HFF-Myc (cell line): ENCODE results near the gene ELMO1.

ENCODE experiments used
- DNase-seq: peaks from one replicate; pipeline ENCODE4 v3.0.0-alpha.2; 2011; ENCODE audit warnings: low read depth; ENCODE audit errors: extremely low read depth
- H3K4me3 ChIP-seq: replicated peaks from 2 replicates; pipeline ENCODE4 v1.5.1; 2011; ENCODE audit warnings: low read depth, mild to moderate bottlenecking, control low read depth, low read length
- TF ChIP-seq, protein P1 (sequence below): IDR thresholded peaks from 2 replicates; pipeline ENCODE4 v1.5.1; 2012; ENCODE audit warnings: mild to moderate bottlenecking, low read depth, low read length, control low read depth; ENCODE audit errors: missing control alignments

ELMO1 gene

DNA sequence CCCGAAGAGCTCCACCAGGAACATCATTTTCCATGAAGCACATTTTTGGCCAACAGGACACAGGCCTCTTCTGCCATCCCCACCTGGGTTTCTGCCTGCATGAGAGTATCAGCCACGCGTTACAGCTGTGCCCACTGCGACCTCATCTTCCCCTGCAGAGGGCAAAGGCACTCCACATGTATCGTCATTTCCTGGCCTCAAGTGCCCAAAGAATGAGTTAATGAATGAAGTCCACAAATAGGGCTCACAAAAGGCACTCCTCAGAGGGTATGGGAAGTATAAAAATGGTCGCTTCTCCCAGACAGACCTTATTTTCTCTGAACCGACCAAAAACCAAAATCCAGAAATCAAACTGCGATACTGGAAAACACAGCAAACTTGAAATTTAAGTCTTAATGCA, 18.5 kb downstream of the ELMO1 start:
- TF ChIP-seq, protein P1, sequence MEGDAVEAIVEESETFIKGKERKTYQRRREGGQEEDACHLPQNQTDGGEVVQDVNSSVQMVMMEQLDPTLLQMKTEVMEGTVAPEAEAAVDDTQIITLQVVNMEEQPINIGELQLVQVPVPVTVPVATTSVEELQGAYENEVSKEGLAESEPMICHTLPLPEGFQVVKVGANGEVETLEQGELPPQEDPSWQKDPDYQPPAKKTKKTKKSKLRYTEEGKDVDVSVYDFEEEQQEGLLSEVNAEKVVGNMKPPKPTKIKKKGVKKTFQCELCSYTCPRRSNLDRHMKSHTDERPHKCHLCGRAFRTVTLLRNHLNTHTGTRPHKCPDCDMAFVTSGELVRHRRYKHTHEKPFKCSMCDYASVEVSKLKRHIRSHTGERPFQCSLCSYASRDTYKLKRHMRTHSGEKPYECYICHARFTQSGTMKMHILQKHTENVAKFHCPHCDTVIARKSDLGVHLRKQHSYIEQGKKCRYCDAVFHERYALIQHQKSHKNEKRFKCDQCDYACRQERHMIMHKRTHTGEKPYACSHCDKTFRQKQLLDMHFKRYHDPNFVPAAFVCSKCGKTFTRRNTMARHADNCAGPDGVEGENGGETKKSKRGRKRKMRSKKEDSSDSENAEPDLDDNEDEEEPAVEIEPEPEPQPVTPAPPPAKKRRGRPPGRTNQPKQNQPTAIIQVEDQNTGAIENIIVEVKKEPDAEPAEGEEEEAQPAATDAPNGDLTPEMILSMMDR: no peak
- no peak overlapping the region for H3K4me3 ChIP-seq
- DNase-seq: no peak

DNA sequence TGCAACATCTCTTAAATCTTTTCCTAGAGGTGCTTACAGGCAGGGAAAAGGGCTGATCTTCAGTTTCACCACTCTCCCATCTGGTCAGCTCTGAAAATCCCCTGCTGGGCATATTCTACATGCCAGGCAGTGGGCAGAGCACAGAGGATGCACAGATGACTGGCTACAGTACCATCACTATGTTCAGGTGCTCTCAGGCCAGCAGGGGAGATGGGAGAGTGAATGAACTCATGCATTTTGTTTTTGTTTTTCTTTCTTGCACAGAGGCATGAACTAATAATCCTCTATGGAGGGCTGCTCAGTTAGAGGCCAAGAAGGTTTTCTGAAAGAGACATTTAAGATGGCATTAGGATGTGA, 19.3 kb downstream of the ELMO1 start:
- TF ChIP-seq, protein P1: no peak
- DNase-seq: no peak

DNA sequence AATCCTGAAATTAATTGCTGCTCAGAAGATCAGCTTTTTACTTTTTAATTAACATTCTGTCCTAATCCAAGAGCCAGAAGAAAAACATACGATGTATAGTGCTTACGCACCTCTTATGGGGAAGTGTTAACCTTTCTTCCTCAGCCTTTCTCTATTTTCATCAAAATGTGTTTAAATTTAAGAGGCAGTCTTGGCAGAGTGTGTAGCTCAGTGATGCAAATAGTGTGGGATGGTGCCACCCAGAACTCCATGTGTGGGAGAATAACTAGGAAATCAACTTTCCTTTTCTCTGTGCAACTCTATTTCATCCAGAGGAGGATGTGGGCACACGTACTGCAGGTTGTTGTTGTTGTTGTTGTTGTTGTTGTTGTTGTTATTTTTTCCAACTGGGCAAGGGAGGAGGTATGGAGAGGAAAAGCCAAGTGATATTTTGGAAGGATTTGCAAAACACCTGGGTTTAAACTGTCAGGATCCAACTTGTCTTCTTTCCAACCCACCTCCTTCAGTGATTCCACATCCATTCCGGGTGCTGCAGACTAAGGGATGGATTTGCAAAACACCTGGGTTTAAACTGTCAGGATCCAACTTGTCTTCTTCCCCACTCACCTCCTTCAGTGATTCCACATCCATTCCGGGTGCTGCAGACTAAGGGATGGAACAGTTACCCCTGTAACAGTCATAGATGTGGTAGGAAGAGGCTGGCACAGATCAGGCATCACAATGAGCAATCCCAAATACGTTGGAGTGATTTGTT, 19.8 kb downstream of the ELMO1 start:
- DNase-seq: no peak
- no peak overlapping the region for H3K4me3 ChIP-seq
- TF ChIP-seq, protein P1: no peak

More for the DNA sequence above, 19.3 kb downstream of the ELMO1 start:
- no peak overlapping the region for H3K4me3 ChIP-seq

DNA sequence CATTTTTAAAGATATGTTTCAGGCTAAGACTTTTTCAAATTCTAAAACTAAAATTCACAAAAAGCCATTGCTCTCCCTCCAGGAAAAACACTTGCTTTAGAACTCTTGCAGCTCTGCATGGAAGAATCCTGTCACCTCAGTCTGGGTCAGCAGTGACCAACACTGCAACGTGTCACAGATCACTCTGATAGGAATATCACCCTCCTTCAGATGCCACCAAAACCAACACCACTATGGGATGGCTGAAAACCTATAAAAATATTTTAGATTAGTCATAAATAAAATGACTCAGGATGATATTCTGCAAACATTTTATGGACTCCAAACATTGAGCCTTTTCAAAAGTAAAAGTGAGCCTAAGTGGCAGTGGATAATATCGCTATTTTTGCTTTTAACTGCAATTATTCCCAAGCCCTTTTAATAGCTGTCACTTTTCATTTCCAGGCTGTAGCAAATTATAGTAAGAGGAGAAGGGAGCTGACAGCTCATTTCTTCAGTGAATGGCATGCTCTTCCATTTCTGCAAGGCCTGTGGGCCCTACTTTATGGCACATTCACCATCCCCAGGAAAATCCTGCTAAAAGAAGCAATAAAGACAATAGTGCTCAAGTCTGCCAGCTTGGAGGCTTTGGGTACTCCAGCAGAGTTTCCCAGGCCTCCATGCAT, 21.3 kb downstream of the ELMO1 start:
- TF ChIP-seq, protein P1: no peak
- DNase-seq: no peak
- no peak overlapping the region for H3K4me3 ChIP-seq

DNA sequence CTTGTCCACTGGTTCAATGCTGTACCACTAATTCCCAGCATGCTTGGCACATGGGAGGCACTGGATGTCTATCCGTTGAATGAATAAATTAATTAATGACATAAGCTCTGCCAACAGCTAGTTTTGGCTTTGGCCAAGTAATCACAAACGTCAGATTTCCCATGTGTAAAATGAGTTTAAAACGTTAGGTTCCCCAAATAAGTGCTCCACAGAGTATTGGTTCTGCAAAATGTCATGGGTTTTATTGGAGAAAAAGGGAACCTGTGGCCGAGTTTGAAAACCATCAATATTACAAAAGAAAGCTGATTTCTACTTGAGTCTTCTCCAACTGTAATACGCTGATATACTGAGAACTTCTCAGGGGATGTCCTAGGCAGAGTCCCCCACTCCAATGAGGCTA, 23.2 kb downstream of the ELMO1 start:
- no peak overlapping the region for H3K4me3 ChIP-seq
- TF ChIP-seq, protein P1: no peak
- no peak for DNase-seq

DNA sequence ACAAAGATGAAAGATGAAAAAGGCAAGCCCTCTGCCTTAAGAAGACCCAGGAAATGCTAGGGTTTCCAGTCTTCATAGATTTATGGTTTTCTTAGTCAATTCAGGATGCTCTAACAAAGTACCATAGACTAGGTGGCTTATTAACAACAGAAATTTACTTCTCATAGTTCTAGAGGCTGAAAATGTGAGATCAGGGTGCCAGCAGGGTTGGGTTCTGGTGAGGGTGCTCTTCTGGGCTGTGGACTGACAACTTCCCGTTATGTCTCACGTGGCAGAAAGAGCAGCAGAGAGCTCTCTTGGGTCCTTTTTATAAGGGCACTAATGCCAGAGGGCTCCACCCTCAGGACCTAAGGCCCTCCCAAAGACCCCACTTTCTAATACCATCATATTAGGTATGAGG, 23.7 kb downstream of the ELMO1 start:
- DNase-seq: no peak
- TF ChIP-seq, protein P1: no peak
- H3K4me3 ChIP-seq: no peak overlapping the region

DNA sequence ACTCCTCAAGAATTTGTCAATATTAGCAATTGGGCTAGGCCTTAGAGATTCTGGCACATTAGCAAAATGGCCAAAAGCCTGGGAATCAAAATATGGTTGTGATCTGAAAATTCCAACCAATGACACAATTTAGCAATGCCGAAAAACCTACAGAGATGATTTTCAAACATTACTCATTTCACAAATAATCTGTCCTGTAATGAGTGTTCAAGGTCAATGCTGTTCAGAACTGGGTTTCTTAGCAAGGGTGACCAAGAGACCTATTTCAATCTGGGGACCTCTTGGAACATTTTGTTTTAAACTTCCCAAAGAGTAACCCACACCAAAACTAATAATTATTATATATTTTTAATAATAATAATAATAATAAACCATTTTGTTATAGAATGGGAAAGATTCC, 24.1 kb downstream of the ELMO1 start:
- TF ChIP-seq, protein P1: no peak
- H3K4me3 ChIP-seq: no peak overlapping the region
- DNase-seq: no peak
